LNCAP (cell line): ENCODE data around the gene BLCAP.

ENCODE experiments used
- TF ChIP-seq, protein P1 (sequence below): fragments of 450-650 bp; IDR thresholded peaks from 2 replicates; pipeline ENCODE4 v1.5.1; 2017; ENCODE audit warnings: mild to moderate bottlenecking

BLCAP gene

DNA sequence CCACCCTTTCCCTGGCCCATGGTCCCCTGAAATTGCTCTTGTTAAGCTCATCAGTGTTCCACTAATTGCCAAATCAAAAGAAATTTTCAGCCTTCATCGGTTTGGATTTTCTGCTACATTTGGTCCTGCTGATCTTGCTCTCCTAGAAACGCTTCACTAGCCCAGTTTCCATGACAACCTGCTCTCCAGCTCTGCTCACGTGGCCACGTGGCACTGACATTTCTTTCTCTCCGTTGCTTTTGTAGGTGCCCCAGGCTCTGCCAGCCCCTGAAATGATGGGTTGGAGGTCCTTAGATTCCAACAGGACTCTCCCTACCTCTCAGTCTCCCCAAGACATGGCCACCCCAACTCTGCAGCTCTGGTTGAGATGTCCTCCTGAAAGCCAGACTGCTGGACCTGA is 52.4 kb downstream of the BLCAP start:
- TF ChIP-seq, protein P1, sequence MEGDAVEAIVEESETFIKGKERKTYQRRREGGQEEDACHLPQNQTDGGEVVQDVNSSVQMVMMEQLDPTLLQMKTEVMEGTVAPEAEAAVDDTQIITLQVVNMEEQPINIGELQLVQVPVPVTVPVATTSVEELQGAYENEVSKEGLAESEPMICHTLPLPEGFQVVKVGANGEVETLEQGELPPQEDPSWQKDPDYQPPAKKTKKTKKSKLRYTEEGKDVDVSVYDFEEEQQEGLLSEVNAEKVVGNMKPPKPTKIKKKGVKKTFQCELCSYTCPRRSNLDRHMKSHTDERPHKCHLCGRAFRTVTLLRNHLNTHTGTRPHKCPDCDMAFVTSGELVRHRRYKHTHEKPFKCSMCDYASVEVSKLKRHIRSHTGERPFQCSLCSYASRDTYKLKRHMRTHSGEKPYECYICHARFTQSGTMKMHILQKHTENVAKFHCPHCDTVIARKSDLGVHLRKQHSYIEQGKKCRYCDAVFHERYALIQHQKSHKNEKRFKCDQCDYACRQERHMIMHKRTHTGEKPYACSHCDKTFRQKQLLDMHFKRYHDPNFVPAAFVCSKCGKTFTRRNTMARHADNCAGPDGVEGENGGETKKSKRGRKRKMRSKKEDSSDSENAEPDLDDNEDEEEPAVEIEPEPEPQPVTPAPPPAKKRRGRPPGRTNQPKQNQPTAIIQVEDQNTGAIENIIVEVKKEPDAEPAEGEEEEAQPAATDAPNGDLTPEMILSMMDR = no peak

DNA sequence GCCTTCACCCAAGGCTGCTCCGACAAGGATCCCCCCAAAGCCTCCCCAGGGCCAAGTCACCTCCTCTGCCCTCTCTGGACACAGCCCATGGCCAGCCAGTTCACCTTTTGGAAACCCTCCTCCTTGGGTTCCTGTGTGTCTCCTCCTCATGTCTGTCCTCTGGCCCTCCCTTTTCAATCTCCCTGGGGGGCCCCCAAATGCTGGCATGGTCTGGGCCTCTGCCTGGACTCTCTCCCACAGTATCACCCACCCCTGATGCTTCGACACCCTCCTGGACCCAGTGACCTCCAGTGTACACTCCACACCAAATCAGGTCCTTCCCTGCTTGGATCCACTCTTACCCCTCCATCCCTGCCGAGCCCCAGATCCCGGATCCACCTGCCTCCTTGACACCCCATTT is 53.3 kb downstream of the BLCAP start:
- TF ChIP-seq, protein P1 = no peak

GRCh38 chr20:37473249-37474000 is 54.3 kb downstream of the BLCAP start:
- TF ChIP-seq, protein P1 = no peak

DNA sequence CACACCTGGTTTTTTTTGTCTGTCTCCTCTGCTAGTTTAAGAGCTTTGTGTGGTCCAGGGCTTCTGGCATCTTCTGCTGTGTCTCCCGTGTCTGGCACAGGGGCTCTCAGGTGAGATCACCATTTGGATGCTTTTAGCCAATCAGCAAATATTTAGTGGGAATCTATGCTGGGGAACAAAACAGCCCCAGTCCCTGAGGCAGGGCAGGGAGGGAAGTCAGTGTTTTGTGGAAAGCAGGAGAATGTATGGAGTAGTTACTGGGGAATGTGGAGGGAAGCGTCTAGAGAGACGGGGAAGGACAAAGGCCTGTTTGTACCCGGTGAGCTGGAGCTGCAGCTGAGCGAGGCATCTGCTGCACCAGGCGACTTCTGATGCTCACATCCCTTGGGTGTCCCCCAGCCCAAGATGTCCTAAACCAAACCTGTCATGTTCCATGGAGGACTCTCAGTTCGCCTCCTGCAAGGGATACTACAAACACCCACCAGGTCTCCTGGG is 55.9 kb downstream of the BLCAP start:
- TF ChIP-seq, protein P1 = no peak

DNA sequence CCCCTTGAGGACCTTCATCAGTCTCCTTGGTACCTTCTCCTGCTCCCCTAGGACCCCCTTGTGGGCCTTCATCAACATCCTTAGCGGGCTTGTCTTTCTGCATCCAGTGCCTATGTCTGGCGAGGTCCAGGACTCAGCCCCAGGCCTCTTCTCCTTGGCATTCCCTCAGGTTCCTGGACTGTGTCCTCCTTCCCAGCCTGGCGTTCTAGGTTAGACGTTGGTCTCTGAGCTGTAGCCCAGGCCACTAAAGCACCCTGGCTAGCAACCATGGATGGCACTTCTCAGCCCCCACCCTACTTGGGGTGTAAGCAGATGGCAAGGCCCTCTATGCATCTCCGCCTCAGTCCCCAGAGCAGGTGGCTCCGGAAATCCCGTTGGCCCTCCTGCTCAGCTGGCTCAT is 58.1 kb downstream of the BLCAP start:
- TF ChIP-seq, protein P1 = no peak

DNA sequence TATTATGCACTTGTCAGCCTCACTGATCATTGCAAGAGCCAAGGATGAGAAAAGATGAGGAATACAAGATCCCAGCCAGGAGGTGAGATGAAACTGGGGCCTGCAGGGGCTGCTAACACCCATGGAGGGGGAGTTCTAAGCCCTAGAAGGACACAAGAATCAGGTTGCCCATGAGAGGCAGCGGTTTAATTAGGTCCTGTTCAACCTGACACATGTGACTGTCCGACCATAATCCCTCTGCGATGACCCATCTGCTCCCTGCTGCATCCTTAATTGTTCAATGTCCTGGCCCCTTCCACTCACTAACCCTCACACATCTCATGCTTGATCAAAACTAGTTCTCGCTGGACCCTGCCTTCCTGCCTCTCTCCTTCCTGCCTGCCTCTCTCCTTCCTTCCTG is 58.8 kb downstream of the BLCAP start:
- TF ChIP-seq, protein P1 = no peak
